HG03039 (cell line): Measurements from ENCODE around the gene MAPT.

ENCODE experiments used
- ATAC-seq: cut with Tn5 transposase; IDR thresholded peaks from one replicate; pipeline ENCODE4 v1.9.1; 2021; ENCODE audit warnings: mild to moderate bottlenecking, moderate library complexity; ENCODE audit not compliant: unreplicated experiment

MAPT gene

DNA sequence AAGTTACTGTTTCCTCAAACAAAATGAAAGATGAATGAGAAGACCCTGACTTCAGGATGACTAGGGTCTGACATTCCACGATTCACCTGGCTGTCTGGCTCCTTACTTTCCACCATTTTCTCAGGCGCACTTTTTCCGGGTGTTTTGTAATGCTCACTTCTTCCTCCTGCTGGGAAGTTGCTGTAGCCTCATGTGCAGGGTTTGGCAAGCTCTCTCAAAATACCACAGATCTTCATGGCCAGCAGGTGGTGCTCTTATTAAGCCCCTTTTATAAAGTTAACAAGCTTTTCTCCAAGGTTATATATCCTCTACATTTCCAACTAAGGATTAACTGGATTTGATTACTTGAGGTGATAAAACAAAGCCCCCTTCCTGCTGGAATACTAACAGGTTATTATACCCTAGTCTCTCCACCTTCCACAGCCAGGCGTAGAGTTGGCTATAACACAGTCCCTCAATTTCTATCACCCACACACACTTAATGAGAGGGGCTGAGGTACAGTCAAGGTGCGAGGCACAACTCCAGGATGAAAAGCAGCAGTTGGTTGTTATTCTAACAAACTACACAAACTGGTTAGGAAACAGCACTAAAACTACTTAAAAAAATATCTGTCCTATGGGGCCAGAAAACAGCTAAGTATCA lies 150.1 kb downstream of the MAPT start:
- no peak for ATAC-seq

DNA sequence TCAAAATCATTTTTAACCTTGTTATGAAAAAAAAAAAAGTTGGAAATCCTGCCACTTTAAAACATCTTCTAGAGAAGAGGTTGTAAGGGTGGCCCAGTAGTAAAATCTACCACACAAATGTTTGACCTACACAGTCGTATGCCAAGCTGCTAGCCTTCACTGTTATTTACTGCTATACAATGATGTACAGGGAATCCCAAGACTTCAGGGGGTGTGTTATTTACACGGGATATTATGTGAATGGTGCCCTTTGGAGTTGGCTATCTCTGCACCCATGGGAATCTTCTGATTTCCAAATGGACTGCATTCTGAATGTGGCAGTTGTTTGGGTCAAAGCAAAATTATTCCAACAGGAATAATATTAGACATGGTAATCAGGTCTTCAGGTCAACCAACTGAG lies 150.6 kb downstream of the MAPT start:
- ATAC-seq, result no peak

DNA sequence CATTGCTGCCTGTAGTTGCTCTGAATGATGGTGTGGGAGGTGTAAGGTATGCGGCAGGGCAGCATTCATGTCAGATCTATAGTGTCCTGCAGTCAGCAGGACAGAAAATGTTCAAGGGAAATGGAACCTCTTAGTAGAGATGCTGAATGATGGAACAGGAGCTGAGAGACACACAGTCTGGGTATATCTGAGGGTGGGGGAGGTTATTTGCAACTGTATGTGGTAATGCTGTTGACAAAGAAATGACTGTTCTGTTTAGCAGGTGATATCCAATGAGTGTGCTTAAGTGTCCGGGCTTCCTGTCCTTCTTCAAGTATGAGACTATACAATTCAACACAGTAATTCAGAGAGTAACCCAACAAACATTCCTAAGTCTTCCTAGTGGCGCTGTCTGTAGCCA lies 151.3 kb downstream of the MAPT start:
- ATAC-seq, result no peak

DNA sequence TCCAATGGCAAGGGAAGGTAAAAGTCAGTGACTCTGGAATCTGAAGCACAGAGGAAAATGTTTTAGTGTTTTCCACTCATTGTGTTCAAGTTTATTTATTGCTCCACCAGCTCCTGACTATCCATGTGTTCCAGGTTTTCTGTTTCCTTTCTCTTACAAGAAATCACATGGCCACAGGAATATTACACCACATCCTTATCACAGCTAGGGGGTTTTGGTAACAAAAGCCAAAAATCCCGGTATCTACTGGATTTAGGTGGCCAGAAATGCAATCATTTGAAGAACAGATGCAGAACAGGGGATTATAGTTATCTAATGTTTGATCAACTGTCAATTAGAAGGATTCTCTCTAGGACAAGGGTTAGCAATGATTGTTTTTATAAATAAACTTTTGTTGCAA lies 152.6 kb downstream of the MAPT start:
- ATAC-seq, result no peak

DNA sequence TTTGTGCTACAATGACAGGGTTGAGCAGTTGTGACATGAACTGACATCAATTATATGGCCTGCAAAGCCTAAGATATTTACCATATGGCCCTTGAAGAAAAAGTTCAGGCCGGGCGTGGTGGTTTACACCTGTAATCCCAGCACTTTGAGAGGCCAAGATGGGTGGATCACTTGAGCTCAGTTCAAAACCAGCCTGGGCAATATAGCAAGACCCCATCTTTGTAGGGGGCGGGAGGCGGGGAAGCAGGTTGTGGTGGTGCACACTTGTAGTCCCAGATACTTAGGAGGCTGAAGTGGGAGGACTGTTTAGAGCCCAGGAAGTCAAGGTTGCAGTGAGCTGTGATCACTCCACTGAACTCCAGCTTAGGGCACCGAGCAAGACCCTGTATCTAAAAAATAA lies 153.0 kb downstream of the MAPT start:
- no peak for ATAC-seq

DNA sequence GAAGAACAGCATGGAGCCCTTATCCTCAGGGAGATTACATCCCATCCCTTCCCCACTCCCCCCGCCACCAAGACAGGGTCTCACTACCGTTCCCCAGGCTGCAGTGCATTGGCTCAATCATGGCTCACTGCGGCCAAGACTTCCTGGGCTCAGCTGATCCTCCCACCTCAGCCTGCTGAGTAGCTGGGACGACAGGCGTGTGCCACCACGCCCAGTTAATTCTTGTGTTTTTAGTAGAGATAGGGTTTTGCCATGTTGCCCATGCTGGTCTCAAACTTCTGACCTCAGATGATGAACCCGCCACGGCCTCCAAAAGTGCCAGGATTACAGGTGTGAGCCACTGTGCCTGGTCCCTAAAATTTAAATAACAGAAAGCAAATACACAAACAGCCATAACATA lies 153.5 kb downstream of the MAPT start:
- no peak for ATAC-seq

DNA sequence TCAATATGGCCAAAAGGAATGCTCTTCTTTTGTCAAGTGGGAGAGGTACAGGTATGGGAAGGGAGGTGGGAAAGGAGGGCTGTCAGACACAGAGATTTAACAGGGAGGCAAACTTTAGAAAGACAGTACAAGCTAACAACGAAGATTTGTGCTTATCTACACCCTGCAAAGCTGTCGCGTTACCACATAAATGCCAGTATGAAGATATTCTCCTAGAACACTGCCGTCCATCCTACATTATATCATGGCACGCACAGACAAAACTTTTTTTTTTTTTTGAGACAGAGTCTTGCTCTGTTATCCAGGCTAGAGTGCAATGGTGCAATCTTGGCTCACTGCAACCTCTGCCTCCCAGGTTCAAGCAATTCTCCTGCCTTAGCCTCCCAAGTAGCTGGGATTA lies 155.3 kb downstream of the MAPT start:
- ATAC-seq, result no peak

DNA sequence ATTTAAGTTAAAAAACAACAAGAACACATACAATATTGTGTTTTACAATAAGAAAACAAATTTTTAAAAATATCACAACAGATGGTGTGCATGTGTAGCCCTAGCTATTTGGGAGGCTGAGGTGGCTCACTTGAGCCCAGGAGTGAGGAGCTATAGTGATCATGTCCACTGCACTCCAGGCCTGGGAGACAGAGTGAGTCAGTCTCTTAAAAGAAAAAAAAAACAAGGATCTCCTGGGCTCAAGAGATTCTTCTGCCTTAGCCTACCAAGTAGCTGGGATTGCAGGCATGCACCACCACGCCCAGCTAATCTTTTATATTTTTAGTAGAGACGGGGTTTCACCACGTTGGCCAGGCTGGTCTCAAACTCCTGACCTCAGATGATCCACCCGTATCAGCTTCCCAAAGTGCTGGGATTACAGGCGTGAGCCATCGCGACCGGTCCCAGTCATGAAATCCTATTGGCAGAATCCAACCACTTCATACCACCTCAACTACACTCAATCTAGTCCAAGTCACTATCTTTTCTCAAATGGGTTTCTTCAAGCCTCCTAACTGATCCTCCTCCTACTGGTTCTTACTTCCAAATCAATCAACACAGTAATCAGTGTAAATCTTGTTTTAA lies 159.7 kb downstream of the MAPT start:
- ATAC-seq, result no peak

DNA sequence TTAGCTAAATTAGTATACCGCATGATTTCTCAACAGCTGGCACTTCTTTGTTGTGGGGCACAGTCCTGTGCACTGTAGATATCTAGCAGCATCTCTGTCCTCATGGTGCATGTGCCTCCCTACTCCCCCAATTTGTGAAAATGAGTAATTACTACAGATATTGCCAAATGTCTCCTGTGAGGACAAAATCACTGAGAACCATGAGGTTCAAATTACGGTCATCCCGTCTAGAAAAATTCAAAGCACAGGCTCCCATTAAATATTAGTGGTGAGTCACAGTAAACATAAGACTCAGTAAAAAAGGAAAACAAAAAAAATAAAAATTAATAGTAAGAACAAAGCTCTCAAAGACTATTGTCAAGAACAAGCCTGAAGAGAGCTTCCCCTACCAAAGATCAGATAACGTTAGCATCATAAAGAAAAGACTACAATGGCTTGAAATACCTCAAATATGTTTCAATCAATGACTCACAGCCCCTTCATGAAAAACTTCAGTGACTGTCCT lies 162.5 kb downstream of the MAPT start:
- ATAC-seq, result no peak

DNA sequence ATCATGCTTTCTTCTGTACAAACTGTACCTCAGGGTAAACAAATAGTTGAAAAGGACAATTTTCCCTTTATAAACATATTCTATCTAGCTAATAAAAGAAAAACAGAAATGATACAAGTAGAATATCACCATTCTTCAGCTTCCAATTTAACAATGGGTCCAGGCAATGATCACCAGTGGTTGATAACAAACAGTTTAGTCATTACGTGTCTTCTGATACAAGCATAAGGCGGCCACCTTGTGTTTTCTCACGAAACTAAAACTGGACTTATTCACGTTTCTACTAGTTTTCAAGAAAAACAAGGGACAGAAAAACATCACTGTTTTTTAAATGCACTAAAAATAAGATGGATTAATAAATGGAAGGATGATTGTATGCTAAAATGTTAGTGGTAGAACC lies 163.0 kb downstream of the MAPT start:
- ATAC-seq, result no peak

DNA sequence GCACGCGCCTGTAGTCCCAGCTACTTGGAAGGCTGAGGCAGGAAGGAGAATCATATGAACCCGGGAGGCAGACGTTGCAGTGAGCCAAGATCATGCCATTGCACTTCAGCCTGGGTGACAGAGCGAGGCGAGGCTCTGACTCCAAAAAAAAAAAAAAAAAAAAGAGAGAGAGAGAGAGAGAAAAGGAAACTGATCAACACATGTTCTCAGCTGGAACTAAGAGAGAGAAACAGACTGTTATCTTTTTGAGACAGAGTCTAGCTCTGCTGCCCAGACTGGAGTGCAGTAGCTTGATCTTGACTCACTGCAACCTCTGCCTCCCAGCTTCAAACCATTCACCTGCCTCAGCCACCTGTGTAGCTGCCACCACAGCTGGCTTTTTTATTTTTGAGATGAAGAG lies 165.1 kb downstream of the MAPT start:
- no peak for ATAC-seq

DNA sequence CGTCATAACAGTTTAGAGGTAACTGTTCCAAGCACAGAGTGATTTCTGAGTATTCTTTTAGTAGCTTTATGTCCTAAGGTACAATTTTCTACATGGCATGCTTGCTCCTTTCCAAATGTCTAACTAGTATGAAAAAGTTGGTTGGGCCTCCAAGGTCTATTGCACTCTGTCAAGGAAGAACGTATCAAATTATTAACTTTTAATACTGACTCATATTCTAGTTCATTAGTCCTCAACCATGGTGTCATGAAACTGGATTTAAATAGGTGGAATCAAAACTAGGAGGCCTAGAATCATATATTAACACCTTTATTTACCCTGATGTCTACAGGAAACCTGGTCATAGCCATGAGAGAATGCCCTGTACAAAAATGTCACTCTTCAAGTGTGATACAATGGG lies 166.1 kb downstream of the MAPT start:
- no peak for ATAC-seq

DNA sequence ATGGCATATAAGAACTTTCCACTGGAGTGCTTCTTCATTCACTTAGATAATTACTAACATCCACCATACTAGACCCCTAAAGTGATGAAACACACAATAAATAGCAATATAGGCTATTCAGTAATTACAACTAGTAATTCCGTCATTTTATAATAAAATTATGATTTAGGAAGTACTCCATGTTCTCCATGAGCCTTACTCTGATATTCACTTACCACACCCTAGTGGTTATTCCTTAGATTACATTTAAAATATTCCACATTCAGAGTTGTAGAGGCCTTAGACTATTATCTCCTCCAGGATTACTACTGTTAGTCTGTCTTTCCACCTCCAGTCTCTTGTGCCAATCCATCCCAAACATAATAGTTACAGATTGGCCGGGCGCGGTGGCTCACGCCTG lies 167.1 kb downstream of the MAPT start:
- no peak for ATAC-seq

DNA sequence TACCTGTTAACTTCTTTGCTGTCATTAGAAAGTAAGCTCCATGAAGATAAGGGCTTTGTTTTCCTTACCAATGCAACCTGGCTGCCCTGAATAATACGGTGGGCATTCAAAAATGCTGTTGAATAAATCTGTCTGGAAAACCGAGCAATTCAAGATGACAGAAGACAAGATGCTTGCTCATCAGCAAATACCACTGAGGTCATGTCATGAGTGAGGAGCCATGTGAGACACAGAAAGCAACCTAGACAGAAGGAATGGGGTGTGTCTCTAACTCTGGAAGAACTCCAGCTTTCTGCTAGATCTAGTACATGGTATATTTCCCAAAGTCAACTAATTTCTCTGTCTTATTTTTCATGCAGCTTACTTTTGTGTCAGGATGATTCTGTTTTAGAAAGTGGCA lies 168.9 kb downstream of the MAPT start:
- ATAC-seq, result no peak

DNA sequence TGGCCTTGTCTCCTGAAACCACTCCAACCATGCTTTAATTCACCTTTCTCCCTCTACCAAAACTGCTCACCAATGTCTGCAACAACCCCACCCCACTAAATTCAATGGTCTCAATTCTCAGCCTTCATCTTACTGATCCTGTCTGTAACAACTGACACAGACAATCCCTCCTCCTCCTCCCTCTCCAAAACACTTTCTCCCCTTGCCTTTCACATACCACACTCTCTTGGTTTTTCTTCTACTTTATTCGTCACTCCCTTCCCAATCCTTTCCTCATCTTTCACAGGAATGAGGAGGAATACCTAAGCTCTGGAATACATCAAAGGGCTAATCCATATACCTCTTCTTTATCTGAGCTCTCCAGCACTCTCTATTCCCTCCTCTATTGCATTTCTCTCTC lies 170.1 kb downstream of the MAPT start:
- ATAC-seq, result no peak

DNA sequence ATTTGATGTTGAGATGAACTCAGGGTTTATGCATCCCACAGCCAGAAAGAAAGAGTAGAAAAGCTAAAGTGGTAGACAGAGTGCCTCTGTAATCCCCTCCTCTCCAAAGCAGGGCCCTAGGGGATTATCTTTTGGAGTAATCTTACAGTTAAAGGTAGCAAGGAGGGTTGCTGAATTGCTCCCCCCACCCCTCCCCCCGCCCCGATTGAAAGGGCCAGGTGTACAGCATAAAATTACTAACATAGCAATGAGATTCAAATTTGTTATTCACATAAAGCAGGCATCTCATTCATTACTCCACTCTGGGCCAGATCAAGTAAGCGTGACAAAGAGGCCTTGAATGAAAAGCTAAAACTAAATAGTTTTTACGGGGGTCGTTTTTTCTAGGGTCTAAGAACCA lies 177.4 kb downstream of the MAPT start:
- no peak for ATAC-seq

DNA sequence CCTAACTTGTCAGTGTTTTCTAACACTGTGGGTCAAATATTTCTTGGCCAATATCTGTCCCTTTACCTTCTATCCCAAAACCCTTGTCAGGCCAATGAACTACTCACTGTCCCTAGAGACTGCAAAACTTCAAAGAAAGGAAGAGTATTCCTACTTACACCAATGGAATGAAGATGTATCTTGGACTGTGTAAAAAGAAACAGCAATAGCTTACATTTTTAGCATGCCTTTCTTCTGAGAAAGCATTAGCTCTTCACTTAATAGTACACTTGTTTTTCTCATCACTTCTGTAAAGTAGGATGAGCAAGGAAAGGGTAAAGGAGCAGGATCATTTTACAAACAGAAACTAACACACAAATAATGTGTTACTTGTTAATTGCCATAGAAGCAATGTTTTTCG lies 178.6 kb downstream of the MAPT start:
- no peak for ATAC-seq

DNA sequence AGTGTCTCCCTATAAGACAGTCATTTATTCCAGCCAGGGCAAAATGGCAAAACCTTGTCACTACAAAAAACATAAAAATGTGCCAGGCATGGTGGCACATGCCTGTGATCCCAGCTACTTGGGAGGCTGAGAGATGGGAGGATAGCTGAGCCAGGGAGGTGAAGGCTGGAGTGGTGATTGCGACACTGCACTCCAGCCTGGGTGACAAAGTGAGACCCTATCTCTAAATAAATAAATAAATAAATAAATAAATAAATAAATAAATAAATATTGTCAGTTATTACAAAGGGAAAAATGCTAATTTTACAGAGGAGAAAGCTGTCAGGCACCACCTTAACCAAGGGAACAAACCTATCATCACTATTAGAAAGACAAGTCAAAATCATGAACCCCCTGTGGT lies 180.2 kb downstream of the MAPT start:
- no peak for ATAC-seq
